ENCODE data around the gene ARHGAP6.

The ARHGAP6 gene

DNA sequence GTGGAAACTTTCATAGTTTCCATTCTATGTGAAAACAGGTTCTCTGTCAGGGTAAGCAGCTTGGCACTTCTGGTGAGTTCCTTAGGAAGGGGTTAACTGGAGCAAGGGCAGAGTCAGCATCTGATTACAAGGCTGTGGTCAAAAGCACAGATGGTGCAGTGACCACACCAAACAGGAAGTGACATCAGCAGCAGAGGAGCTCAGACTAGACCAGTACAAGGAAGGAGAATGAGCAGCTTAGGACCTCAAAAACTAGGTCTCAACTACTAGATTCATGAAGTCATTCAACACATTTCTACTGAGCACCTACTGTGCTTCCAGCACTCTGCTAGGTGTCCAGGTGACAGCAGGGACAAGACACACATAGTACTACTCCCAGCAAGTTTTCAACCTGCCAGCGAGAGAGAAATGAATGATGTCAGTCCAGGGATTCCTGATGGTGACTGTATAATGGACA lies 242.3 kb downstream of the ARHGAP6 start:
- no peak overlapping the region for H3K27ac ChIP-seq
- POLR2A ChIA-PET (ENCODE audit: low non-redundant PET), result no interaction called here
- DNase-seq (ENCODE audit: low spot score), result no peak
- TF ChIP-seq, protein P1, sequence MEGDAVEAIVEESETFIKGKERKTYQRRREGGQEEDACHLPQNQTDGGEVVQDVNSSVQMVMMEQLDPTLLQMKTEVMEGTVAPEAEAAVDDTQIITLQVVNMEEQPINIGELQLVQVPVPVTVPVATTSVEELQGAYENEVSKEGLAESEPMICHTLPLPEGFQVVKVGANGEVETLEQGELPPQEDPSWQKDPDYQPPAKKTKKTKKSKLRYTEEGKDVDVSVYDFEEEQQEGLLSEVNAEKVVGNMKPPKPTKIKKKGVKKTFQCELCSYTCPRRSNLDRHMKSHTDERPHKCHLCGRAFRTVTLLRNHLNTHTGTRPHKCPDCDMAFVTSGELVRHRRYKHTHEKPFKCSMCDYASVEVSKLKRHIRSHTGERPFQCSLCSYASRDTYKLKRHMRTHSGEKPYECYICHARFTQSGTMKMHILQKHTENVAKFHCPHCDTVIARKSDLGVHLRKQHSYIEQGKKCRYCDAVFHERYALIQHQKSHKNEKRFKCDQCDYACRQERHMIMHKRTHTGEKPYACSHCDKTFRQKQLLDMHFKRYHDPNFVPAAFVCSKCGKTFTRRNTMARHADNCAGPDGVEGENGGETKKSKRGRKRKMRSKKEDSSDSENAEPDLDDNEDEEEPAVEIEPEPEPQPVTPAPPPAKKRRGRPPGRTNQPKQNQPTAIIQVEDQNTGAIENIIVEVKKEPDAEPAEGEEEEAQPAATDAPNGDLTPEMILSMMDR (conservative IDR thresholded peaks at IDR 0.05; ENCODE audit: low read depth), result no peak
- CTCF ChIA-PET, result interaction anchor here (0.9 kb wide), 1 partner anchor 286 kb away, joined by 3 read pairs; no protein-coding TSS in a partner anchor

DNA sequence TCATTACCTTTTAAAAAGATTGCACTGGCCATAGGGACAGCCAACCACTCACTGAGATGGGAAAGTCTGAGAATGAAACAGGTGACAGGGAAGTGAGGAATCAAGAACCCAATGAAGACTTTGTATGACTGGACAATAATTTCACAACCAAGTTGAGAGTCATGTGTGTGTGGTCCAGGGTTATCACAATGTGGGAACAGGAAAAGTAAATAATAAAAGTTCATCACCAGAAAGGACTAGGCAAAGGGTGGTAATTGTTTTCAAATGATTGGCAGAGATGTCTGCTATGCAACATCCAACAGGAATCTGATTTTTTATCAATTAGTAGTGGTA lies 243.2 kb downstream of the ARHGAP6 start:
- ChIA-PET POLR2A (ENCODE audit: low non-redundant PET) (no interaction called here), CTCF (interaction anchor here (0.6 kb wide), 1 partner anchor 38 kb away, joined by 6 read pairs; no protein-coding TSS in a partner anchor)
- H3K27ac ChIP-seq, result no peak overlapping the region
- TF ChIP-seq, protein P1 (conservative IDR thresholded peaks at IDR 0.05; ENCODE audit: low read depth), result no peak
- no peak for DNase-seq (ENCODE audit: low spot score)

GRCh38 chrX:11421805-11422524 lies 243.8 kb downstream of the ARHGAP6 start:
- no peak for DNase-seq (ENCODE audit: low spot score)
- H3K27ac ChIP-seq, result no peak overlapping the region
- TF ChIP-seq, protein P1 (conservative IDR thresholded peaks at IDR 0.05; ENCODE audit: low read depth), result no peak
- ChIA-PET POLR2A (ENCODE audit: low non-redundant PET) (no interaction called here), CTCF (interaction anchor here (0.6 kb wide), 1 partner anchor 37 kb away, joined by 6 read pairs; no protein-coding TSS in a partner anchor)

DNA sequence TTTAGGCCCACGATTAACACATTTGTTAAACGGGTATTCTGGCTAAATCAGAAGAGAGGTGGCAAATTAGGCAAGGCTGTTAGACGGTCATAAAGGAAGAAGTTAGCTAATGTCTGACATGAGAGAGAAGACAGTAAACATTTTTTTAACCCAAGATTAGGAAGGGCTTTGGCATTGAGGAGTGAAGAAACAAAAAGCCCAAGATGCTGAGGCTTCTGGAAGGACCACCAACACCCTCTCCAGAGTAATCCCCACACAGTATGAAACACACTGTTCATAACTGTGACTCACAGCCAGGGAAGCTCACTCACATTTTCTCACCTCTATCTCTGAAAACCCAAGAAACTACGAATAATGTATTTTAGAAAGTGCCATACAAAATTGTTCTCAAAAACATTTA lies 244.9 kb downstream of the ARHGAP6 start:
- CTCF ChIA-PET, result no interaction called here
- POLR2A ChIA-PET (ENCODE audit: low non-redundant PET), result no interaction called here
- DNase-seq (ENCODE audit: low spot score), result no peak
- no peak overlapping the region for H3K27ac ChIP-seq
- TF ChIP-seq, protein P1 (conservative IDR thresholded peaks at IDR 0.05; ENCODE audit: low read depth), result no peak

GRCh38 chrX:11419102-11419501 lies 246.6 kb downstream of the ARHGAP6 start:
- POLR2A ChIA-PET (ENCODE audit: low non-redundant PET), result no interaction called here
- CTCF ChIA-PET, result no interaction called here

DNA sequence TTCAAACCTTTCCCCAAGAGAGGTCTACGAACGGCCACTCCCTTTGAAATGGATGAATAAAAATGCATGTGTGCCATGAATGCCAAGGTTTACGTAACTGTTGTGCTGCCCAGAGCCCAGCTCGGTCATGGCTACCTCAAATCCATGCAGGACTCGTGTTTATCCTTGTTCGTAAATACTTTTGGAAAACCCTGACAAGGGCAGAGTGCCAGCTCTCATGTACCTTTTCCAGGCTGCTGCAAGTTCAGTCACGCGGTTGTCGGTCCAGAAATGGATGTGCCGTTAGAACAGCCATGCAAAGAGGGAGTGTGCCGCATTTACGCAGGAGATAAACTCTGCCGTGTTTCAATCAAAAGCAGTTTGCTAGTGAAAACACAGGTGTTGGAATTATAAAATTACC lies 249.1 kb downstream of the ARHGAP6 start:
- H3K27ac ChIP-seq, result no peak overlapping the region
- no peak for DNase-seq (ENCODE audit: low spot score)
- ChIA-PET CTCF (no interaction called here), POLR2A (ENCODE audit: low non-redundant PET) (no interaction called here)
- TF ChIP-seq, protein P1 (conservative IDR thresholded peaks at IDR 0.05; ENCODE audit: low read depth), result no peak

More at GRCh38 chrX:11419102-11419501, 246.6 kb downstream of the ARHGAP6 start:
- no peak overlapping the region for H3K27ac ChIP-seq
- TF ChIP-seq, protein P1 (conservative IDR thresholded peaks at IDR 0.05; ENCODE audit: low read depth), result no peak
- no peak for DNase-seq (ENCODE audit: low spot score)
